HEK293 (cell line): ENCODE measurements around the gene EIF4E1B.
"Not testable (repeated sequence)": the region's sequence is repeated elsewhere in the genome, so short reads cannot be mapped to it uniquely, and the experiment has no call there.

Experiments
- PATZ1 ChIP-seq: fragments of 450-650 bp; formaldehyde crosslinking; IDR thresholded peaks from 2 replicates; pipeline ENCODE4 v1.5.1; 2016; ENCODE audit warnings: missing biosample characterization, missing genetic modification characterization
- TCF7L2 ChIP-seq: IDR thresholded peaks from 2 replicates; pipeline ENCODE4 v1.6.1; 2011; ENCODE audit warnings: low read depth, mild to moderate bottlenecking, inconsistent platforms, low read length, moderate library complexity, borderline replicate concordance
- TRIM28 ChIP-seq: IDR thresholded peaks from 2 replicates; pipeline ENCODE4 v1.6.1; 2011; ENCODE audit warnings: low read length, control low read depth, borderline replicate concordance
- ZBTB1 ChIP-seq: fragments of 450-650 bp; formaldehyde crosslinking; IDR thresholded peaks from 2 replicates; pipeline ENCODE4 v1.5.1; 2016; ENCODE audit warnings: missing biosample characterization, missing genetic modification characterization
- ZNF138 ChIP-seq: fragments of 450-650 bp; formaldehyde crosslinking; IDR thresholded peaks from 2 replicates; pipeline ENCODE4 v1.5.1; 2016; ENCODE audit warnings: missing biosample characterization, missing genetic modification characterization, borderline replicate concordance
- ZNF274 ChIP-seq, 2 experiments: fragments of 200-500 bp in 1 of 2; fragments of 450-650 bp in 1 of 2; sonication (Bioruptor generic) in 1 of 2; formaldehyde crosslinking in 1 of 2; IDR thresholded peaks; 2 replicates each; pipeline versions ENCODE4 v1.5.1 to v1.6.1; 2014 to 2016; ENCODE audit warnings: borderline replicate concordance in 1 of 2, inconsistent platforms in 1 of 2, low read length in 1 of 2, missing biosample characterization in 1 of 2, missing genetic modification characterization in 1 of 2

DNA sequence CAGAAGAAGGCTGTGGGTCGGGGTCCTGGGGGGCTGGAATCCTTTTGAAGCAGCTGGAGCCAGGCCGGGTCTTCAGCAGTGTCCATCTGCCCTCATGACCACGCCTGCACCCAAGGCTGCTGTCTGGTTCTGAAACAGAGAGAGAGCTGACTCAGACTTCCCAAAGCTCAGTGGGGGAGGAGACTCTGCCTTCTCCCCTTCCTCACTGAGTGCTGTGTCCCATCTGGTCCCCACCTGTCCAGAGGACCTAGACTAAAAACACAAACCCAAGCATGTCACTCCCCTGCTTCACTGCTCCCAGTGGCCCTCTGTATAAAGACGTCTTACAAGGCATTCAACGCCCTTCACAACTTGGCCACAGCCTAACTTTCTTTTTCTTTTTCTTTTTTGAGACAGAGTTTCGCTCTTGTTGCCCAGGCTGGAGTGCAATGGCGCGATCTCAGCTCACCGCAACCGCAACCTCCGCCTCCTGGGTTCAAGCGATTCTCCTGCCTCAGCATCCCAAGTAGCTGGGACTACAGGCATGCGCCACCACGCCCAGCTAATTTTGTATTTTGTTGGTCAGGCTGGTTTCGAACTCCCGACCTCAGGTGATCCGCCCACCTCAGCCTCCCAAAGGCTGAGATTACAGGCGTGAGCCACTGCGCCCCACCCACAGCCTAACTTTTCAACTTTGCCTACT lies 30.6 kb upstream of the EIF4E1B start:
- not testable (repeated sequence) for TF ChIP-seq ZBTB1 (tag by site-specific recombination); PATZ1 (tag by site-specific recombination); ZNF274 (IDR thresholded peaks at IDR 0.05; ENCODE audit: low read length); ZNF274 (tag by site-specific recombination; IDR thresholded peaks at IDR 0.05; ENCODE audit: borderline replicate concordance); TCF7L2; ZNF138 (tag by site-specific recombination); TRIM28
